ENCODE data around the gene C14orf180.

Gene C14orf180

DNA sequence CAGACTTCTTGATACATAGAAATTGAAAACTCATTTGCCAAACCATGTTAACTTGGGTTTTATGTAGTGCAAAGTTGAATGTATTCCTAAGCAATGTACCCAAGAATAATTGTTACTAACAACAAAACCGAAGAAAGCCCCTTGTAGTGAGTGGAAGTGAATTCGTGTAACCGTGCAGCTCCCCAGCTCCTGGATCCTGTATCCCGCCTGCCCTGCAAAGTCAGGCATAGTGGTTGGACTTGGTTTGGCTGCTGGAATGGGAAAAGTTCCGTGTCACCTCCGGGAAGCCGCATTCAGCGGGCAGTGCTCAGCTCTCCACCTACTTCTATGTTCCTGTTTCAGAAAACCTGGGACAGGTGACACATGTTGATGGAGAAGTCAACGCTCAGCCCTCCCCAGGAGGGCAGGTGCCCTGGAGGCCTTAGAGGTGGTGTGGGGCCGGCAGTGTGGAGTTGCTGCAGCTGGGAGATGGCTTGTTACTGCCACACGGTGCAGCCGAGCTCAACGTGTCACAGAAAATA, 29.2 kb upstream of the C14orf180 start:
- TF ChIP-seq, protein P1, sequence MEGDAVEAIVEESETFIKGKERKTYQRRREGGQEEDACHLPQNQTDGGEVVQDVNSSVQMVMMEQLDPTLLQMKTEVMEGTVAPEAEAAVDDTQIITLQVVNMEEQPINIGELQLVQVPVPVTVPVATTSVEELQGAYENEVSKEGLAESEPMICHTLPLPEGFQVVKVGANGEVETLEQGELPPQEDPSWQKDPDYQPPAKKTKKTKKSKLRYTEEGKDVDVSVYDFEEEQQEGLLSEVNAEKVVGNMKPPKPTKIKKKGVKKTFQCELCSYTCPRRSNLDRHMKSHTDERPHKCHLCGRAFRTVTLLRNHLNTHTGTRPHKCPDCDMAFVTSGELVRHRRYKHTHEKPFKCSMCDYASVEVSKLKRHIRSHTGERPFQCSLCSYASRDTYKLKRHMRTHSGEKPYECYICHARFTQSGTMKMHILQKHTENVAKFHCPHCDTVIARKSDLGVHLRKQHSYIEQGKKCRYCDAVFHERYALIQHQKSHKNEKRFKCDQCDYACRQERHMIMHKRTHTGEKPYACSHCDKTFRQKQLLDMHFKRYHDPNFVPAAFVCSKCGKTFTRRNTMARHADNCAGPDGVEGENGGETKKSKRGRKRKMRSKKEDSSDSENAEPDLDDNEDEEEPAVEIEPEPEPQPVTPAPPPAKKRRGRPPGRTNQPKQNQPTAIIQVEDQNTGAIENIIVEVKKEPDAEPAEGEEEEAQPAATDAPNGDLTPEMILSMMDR (conservative IDR thresholded peaks at IDR 0.05; ENCODE audit: control insufficient read depth, insufficient read depth, low read depth, low read length): no peak
- DNase-seq (ENCODE audit: low read depth): no peak
- H3K4me3 ChIP-seq (ENCODE audit: control insufficient read depth, low read depth, low read length): no peak overlapping the region

DNA sequence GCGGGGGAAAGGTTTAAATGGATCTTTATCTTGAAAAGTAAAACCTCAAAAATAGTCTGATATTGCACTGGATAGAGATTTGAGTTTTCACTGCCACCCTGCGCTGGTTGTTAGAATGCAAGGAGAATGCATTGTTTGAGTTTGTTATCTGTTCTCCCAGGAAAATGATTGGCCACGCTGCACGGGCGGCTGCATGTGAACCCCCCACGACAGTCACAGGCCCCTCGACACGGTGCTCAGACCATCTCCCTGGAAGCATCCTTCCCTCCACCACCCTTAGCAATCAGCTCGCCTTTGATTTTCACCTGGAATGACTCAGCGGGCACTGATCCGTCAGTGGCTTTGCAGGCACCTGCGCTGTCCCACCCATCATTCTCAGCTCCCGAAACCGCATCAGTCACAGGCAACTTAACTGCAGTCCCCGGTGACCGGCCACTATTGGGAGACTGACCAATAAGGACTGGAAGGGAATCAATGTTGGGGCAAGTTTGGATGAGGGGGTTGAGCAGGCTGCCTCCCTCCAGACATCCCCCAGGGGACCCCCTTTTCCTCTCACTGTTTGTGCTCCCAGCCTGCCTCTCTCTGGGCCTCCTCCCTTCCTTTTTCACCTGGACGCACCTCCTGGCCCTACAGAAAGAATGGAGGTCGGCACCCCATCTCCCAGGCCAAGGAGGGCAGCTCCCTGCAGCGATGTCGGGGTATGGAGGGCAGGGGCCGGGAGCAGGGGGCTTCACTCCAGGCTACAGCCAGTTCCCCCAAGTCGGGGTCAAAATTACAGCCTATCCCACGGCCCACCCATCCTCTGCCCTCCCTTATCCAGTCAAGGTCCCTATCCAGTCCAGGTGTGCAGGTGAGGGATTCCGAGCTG, 28.5 kb upstream of the C14orf180 start:
- H3K4me3 ChIP-seq (ENCODE audit: control insufficient read depth, low read depth, low read length): no peak overlapping the region
- TF ChIP-seq, protein P1 (conservative IDR thresholded peaks at IDR 0.05; ENCODE audit: control insufficient read depth, insufficient read depth, low read depth, low read length): no peak
- DNase-seq (ENCODE audit: low read depth): no peak

DNA sequence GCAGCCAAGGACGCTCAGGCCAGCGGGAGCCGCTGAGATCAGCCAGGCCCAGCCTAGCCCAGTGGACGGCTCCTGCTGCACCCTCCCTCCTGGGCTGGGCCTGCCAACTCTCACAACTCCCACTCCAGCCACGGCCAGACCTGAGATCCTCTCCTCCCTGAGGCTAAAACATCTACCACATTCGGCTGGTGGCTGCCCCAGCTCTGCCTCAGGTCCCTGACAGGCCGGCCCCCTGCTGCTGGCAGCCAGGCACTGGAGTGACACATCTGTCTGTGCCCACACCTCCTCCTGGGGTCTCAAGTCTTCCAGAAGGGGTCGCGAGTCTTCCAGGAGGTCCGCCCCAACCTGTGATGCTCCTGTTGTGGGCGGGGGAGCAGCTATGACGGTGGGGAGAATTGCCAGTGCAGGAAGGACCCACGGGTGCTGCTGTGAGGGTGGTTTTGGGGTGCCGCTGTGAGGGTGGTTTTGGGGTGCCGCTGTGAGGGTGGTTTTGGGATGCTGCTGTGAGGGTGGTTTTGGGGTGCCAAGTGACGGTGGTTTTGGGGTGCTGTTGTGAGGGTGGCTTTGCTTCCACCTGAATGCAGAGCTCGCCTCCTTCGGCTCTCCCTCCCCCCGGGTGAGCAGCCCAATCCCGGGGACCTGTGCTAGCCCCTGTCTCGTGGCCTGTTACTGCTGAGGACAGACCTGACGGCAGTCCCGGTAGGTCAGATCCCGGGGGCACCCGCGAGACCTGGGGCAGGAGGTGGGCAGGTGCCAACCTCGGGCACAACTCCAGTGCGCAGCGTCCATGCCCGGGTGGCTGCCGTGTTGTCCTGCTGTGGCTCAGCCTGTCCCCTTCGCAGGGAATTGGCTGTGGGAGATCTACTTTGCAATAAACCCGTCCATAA, 27.5 kb upstream of the C14orf180 start:
- no peak overlapping the region for H3K4me3 ChIP-seq (ENCODE audit: control insufficient read depth, low read depth, low read length)
- no peak for DNase-seq (ENCODE audit: low read depth)
- TF ChIP-seq, protein P1 (conservative IDR thresholded peaks at IDR 0.05; ENCODE audit: control insufficient read depth, insufficient read depth, low read depth, low read length): no peak

DNA sequence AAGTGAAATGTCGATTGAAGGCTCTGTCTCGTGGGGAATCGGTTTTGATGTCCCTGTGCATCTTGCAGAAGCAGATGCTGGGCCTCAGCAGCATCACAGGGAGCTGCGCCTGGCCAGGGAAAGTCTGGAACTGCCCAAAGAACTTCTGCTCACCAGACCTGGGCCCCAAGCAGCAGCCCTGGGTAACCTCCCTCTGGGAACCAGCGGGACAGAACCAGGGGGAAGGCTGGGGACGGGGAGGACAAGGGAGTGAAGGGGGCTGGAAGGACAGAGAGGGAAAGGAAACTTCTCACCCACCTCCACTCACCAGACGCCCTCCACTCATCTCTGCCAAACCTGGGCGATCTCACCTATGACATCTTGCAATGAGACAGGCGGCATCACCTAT, 26.8 kb upstream of the C14orf180 start:
- no peak overlapping the region for H3K4me3 ChIP-seq (ENCODE audit: control insufficient read depth, low read depth, low read length)
- DNase-seq (ENCODE audit: low read depth): no peak
- TF ChIP-seq, protein P1 (conservative IDR thresholded peaks at IDR 0.05; ENCODE audit: control insufficient read depth, insufficient read depth, low read depth, low read length): no peak

DNA sequence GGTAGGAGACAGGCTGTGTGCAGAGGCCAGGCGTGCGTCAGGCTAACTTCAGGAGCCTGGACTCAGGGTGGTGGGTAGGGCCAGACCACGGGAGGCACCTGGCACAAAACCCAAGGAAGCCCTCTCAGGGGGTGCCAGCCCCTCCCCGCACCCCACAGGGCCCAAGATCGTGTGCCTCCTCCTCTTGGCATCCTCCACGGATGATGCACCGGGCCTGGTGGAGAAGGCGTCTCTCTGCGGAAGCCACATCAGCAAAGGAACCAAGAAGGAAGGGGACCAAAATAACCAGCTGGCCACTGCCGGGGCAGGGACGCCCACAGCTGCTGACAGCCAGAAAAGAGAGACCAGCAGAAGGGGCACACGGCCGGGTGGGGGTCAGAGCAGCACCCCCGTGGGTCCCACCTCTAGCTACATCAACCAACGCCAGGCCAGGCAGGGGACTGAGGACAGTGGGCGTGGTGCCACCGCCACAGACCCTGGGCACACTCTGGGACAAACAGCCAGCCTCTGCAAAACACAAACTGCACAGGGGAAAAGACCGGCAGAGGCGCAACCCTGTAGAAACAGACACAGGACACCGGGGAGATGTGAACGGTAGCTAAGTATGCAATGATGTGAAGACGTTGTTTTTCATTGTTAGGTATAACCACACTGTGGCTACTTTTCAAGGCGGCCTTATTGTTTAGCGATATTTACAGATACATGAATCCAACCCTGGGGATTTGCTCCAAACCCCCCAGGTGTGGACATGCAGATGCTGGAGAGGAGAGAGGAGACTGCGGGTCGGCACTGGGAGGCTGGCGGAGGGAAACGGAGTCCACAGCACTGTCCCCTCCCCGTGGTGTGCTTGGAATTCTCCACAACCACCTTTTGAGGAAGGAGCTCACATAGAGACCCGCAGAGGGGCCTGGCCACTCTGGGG, 26.1 kb upstream of the C14orf180 start:
- DNase-seq (ENCODE audit: low read depth): no peak
- TF ChIP-seq, protein P1 (conservative IDR thresholded peaks at IDR 0.05; ENCODE audit: control insufficient read depth, insufficient read depth, low read depth, low read length): no peak
- no peak overlapping the region for H3K4me3 ChIP-seq (ENCODE audit: control insufficient read depth, low read depth, low read length)
